ENCODE data around the gene ABCF2.

DNA sequence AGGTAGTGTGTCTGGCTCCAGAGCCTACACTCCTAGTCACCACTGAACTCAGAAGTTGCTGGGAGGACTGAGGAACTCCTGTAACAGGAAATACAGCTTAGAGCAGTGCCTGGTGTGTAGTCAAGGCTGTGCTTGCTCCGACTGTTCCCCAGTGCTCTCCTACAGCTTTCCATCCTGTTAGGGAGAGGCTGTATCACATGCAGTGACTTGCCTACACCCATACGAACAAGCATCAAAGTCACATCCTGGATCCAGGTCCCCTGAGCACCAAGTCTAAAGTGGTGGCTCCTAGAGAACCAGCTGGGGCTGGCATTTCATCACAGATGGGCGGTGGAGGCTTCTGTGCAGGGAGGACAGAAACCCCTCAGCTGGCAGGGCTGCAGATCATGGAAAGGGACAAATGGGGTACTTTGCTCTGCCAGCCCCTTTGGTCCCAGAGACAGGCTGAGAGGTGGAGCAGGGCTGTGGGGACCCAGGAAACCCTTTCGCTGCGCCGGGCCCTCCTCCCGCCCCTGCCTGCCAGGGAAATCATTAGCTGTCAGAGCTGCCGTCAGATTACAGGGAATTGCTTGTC is 47.6 kb downstream of the ABCF2 start:
- no peak for TF ChIP-seq POLR2A (IDR thresholded peaks at IDR 0.05)
- TF ChIP-seq, protein P1, sequence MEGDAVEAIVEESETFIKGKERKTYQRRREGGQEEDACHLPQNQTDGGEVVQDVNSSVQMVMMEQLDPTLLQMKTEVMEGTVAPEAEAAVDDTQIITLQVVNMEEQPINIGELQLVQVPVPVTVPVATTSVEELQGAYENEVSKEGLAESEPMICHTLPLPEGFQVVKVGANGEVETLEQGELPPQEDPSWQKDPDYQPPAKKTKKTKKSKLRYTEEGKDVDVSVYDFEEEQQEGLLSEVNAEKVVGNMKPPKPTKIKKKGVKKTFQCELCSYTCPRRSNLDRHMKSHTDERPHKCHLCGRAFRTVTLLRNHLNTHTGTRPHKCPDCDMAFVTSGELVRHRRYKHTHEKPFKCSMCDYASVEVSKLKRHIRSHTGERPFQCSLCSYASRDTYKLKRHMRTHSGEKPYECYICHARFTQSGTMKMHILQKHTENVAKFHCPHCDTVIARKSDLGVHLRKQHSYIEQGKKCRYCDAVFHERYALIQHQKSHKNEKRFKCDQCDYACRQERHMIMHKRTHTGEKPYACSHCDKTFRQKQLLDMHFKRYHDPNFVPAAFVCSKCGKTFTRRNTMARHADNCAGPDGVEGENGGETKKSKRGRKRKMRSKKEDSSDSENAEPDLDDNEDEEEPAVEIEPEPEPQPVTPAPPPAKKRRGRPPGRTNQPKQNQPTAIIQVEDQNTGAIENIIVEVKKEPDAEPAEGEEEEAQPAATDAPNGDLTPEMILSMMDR (IDR thresholded peaks at IDR 0.05) = no peak
